RWPE2 (cell line): ENCODE results near the gene PRTFDC1.

Experiments used
- ATAC-seq: fragments of 200-7000 bp; cut with Tn5 transposase; 3 replicates; pipeline ENCODE4 v1.9.1; 2021; ENCODE audit warnings: low read depth
- DNase-seq: peaks from one replicate; pipeline ENCODE4 v3.0.0-alpha.2; 2020; ENCODE audit warnings: low spot score
- H3K27ac ChIP-seq: fragments of 450-650 bp; 2 replicates; pipeline ENCODE4 v1.5.1; 2017; ENCODE audit warnings: mild to moderate bottlenecking; ENCODE audit not compliant: poor library complexity, severe bottlenecking
- H3K27me3 ChIP-seq: fragments of 250-450 bp; sonication (Bioruptor Pico); 2 replicates; pipeline ENCODE4 v1.5.1; 2021; ENCODE audit warnings: mild to moderate bottlenecking, moderate library complexity; ENCODE audit not compliant: insufficient read depth, poor library complexity, severe bottlenecking
- H3K36me3 ChIP-seq: fragments of 250-450 bp; sonication (Bioruptor Pico); 2 replicates; pipeline ENCODE4 v1.5.1; 2020; ENCODE audit warnings: low read depth, mild to moderate bottlenecking, moderate library complexity
- H3K4me1 ChIP-seq: fragments of 250-450 bp; sonication (Bioruptor Pico); 2 replicates; pipeline ENCODE4 v1.5.1; 2021; ENCODE audit warnings: mild to moderate bottlenecking, moderate library complexity; ENCODE audit not compliant: insufficient read depth, poor library complexity, severe bottlenecking
- H3K4me3 ChIP-seq: fragments of 250-450 bp; sonication (Bioruptor Pico); 2 replicates; pipeline ENCODE4 v1.5.1; 2021; ENCODE audit warnings: mild to moderate bottlenecking, moderate library complexity; ENCODE audit not compliant: severe bottlenecking
- H3K9me3 ChIP-seq: fragments of 250-450 bp; sonication (Bioruptor Pico); 2 replicates; pipeline ENCODE4 v1.5.1; 2021; ENCODE audit warnings: mild to moderate bottlenecking, moderate library complexity; ENCODE audit not compliant: severe bottlenecking
- TF ChIP-seq, protein P1 (sequence below): fragments of 450-650 bp; IDR thresholded peaks from one replicate; pipeline ENCODE4 v1.5.1; 2017; ENCODE audit warnings: mild to moderate bottlenecking, moderate library complexity; ENCODE audit not compliant: poor library complexity, severe bottlenecking

PRTFDC1 gene

GRCh38 chr10:24884316-24884715 is 68.1 kb downstream of the PRTFDC1 start:
- Histone ChIP-seq H3K4me1 (peaks cover 9% of the 10 kb centered on the region), H3K27ac (no peak overlapping the region), H3K9me3 (no peaks in the 10 kb centered on the region), H3K36me3 (no peaks in the 10 kb centered on the region), H3K27me3 (no peaks in the 10 kb centered on the region), H3K4me3 (no peak overlapping the region)
- ATAC-seq = no peak
- no peak for DNase-seq
- TF ChIP-seq, protein P1, sequence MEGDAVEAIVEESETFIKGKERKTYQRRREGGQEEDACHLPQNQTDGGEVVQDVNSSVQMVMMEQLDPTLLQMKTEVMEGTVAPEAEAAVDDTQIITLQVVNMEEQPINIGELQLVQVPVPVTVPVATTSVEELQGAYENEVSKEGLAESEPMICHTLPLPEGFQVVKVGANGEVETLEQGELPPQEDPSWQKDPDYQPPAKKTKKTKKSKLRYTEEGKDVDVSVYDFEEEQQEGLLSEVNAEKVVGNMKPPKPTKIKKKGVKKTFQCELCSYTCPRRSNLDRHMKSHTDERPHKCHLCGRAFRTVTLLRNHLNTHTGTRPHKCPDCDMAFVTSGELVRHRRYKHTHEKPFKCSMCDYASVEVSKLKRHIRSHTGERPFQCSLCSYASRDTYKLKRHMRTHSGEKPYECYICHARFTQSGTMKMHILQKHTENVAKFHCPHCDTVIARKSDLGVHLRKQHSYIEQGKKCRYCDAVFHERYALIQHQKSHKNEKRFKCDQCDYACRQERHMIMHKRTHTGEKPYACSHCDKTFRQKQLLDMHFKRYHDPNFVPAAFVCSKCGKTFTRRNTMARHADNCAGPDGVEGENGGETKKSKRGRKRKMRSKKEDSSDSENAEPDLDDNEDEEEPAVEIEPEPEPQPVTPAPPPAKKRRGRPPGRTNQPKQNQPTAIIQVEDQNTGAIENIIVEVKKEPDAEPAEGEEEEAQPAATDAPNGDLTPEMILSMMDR = no peak

DNA sequence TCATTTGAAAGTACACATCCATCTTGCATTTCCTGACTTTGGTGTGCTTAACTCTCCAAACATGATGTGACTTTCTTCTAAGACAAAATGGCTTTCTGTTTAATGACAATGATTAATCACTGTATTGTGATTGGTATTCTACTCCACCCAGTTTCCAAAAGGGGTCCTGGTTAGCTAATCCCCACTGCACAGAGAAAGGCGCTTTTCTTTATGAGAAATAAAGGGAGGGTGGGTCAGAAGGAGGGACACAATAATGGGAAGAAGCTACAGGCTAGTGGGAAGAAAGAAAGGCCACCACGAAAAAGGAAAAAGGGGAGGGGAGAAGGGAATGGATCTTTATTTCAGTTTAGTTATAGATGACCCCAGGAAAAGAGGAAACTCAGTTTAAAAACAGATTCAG is 69.2 kb downstream of the PRTFDC1 start:
- no peak overlapping the region for H3K27ac ChIP-seq
- no peaks in the 10 kb centered on the region for H3K9me3 ChIP-seq
- DNase-seq = no peak
- H3K27me3 ChIP-seq = no peaks in the 10 kb centered on the region
- TF ChIP-seq, protein P1 = no peak
- no peaks in the 10 kb centered on the region for H3K36me3 ChIP-seq
- peaks cover 7% of the 10 kb centered on the region for H3K4me1 ChIP-seq
- H3K4me3 ChIP-seq = no peak overlapping the region
- no peak for ATAC-seq

DNA sequence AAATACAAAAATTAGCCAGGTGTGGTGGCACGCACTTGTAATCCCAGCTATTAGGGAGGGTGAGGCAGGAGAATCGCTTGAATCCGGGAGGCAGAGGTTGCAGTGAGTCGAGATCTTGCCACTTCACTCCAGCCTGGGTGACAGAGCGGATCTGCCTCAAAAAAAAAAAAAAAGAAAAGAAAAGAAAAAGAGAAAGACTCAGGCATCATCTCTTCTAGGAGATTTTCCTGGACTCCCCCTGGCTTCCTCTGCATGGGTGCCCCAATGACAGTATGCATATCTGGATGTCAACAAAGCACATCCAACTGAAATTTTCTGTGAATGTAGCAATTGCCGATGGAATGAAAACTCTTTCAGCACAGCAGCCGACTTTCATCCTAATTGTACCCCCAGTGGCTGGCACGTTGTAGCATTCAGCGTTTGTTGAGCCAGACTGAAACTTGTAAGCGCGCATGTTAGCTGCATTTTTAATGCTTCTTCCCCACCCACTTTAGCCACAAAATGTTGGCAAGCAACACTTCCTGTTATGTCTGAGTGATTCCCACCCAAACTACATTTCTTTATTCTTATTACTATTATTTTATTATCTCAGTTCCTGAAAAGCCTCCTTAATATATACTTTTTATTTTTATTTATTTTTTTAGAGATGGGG is 70.2 kb downstream of the PRTFDC1 start:
- no peaks in the 10 kb centered on the region for H3K36me3 ChIP-seq
- ATAC-seq = peak; percentile 55; the same call in 1 of the 3 replicates
- no peaks in the 10 kb centered on the region for H3K27me3 ChIP-seq
- H3K9me3 ChIP-seq = no peaks in the 10 kb centered on the region
- TF ChIP-seq, protein P1 = peak; percentile 11
- no peak for DNase-seq
- H3K4me1 ChIP-seq = peaks cover 7% of the 10 kb centered on the region
- no peak overlapping the region for H3K27ac ChIP-seq
- H3K4me3 ChIP-seq = no peak overlapping the region

DNA sequence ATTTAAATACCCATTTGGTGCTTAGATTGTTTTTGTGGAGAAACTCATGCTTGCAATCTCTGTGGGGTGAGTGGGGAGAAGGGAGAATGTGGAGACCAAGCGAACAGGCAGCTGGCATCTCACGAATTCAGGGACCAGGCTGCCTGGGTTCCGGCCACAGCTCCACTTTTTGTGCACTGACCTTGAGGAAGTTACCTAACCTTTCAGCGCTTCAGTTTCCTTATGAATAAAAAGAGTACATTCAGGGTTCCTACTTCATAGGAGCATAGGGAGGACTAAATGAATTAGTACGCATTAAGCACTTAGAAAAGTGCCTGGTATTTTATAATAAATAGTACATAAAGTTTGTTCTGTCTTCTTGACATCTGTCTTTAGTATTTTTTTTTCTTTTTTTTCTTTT is 72.5 kb downstream of the PRTFDC1 start:
- TF ChIP-seq, protein P1 = no peak
- H3K27me3 ChIP-seq = no peaks in the 10 kb centered on the region
- H3K27ac ChIP-seq = no peak overlapping the region
- ATAC-seq = no peak
- H3K9me3 ChIP-seq = no peaks in the 10 kb centered on the region
- no peak overlapping the region for H3K4me3 ChIP-seq
- H3K36me3 ChIP-seq = no peaks in the 10 kb centered on the region
- peaks cover 7% of the 10 kb centered on the region for H3K4me1 ChIP-seq
- no peak for DNase-seq

DNA sequence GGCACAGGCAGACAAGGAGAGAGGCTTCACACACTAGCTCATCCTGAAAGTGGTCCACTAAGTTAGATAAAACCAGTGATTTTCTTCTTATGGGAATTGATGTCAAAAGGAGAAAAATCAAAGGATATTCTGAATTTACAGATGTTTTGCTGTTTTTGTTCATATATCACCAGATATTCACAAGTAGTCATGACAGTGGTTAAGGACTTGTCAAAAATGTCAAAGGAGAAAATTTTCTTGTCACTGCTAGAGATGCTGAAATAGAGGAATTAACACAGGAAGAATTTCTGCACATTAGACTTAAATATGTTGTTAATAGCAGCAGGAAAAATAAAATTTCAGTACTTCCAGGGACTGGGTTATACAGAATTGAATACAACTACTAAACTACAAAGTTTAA is 78.3 kb downstream of the PRTFDC1 start:
- no peaks in the 10 kb centered on the region for H3K9me3 ChIP-seq

More for the DNA sequence above, 78.3 kb downstream of the PRTFDC1 start:
- TF ChIP-seq, protein P1 = no peak
- DNase-seq (no peak), ATAC-seq (no peak)
- Histone ChIP-seq H3K4me1 (peaks cover 8% of the 10 kb centered on the region), H3K36me3 (no peaks in the 10 kb centered on the region), H3K27me3 (no peaks in the 10 kb centered on the region), H3K27ac (peak overlapping the region; percentile 54), H3K4me3 (no peak overlapping the region)
